PFSK-1 (cell line): ENCODE measurements around the gene MTX2.

Experiments
- POLR2AphosphoS5 ChIP-seq: IDR thresholded peaks from 2 replicates; pipeline ENCODE4 v1.6.1; 2012; ENCODE audit warnings: low read depth, mild to moderate bottlenecking, control low read depth, low read length, moderate library complexity
- TAF1 ChIP-seq: IDR thresholded peaks from 2 replicates; pipeline ENCODE4 v1.6.1; 2012; ENCODE audit warnings: low read length, control low read depth, borderline replicate concordance; ENCODE audit not compliant: insufficient read depth

- TF ChIP-seq POLR2AphosphoS5 (no peak), TAF1 (no peak)
These were observed 52.7 kb downstream of the MTX2 start for GRCh38 chr2:176321916-176322315.
